Panc1 (cell line): Measurements from ENCODE around the gene RABGAP1L.
"Not testable (repeated sequence)": the region's sequence is repeated elsewhere in the genome, so short reads cannot be mapped to it uniquely, and the experiment has no call there.

Source experiments
- POLR2AphosphoS5 ChIP-seq: IDR thresholded peaks from 2 replicates; pipeline ENCODE4 v1.6.1; 2012; ENCODE audit warnings: mild to moderate bottlenecking, low read depth, low read length, moderate library complexity
- REST ChIP-seq, 2 experiments: IDR thresholded peaks; 2 replicates each; pipeline ENCODE4 v1.6.1; 2011 to 2012; ENCODE audit warnings: low read depth in 2 of 2, control low read depth in 1 of 2, low read length in 1 of 2, mild to moderate bottlenecking in 1 of 2, moderate library complexity in 1 of 2; ENCODE audit not compliant: insufficient read depth in 1 of 2
- SIN3A ChIP-seq: IDR thresholded peaks from 2 replicates; pipeline ENCODE4 v1.6.1; 2012; ENCODE audit warnings: low read depth, mild to moderate bottlenecking, low read length, moderate library complexity, borderline replicate concordance; ENCODE audit not compliant: insufficient read depth
- TCF7L2 ChIP-seq: IDR thresholded peaks from 2 replicates; pipeline ENCODE4 v1.6.1; 2011; ENCODE audit warnings: mild to moderate bottlenecking, low read depth, low read length, inconsistent platforms
- TF ChIP-seq, protein P1 (sequence below): fragments of 450-650 bp; IDR thresholded peaks from 2 replicates; pipeline ENCODE4 v1.5.1; 2017; ENCODE audit warnings: mild to moderate bottlenecking

DNA sequence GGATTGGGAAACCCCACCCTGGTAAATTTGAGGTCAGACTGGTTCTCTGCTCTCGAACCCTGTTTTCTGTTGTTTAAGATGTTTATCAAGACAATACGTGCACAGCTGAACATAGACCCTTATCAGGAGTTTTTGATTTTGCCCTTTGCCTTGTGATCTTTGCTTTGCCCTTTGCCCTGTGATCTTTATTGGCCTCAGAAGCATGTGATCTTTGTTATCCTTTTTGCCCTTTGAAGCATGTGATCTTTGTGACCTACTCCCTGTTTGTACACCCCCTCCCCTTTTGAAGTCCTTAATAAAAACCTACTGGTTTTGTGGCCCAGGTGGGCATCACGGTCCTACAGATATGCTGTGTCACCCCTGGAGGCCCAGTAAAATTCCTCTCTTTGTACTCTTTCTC is 250.5 kb downstream of the RABGAP1L start:
- TF ChIP-seq, protein P1, sequence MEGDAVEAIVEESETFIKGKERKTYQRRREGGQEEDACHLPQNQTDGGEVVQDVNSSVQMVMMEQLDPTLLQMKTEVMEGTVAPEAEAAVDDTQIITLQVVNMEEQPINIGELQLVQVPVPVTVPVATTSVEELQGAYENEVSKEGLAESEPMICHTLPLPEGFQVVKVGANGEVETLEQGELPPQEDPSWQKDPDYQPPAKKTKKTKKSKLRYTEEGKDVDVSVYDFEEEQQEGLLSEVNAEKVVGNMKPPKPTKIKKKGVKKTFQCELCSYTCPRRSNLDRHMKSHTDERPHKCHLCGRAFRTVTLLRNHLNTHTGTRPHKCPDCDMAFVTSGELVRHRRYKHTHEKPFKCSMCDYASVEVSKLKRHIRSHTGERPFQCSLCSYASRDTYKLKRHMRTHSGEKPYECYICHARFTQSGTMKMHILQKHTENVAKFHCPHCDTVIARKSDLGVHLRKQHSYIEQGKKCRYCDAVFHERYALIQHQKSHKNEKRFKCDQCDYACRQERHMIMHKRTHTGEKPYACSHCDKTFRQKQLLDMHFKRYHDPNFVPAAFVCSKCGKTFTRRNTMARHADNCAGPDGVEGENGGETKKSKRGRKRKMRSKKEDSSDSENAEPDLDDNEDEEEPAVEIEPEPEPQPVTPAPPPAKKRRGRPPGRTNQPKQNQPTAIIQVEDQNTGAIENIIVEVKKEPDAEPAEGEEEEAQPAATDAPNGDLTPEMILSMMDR, result not testable (repeated sequence)
- TF ChIP-seq POLR2AphosphoS5; TCF7L2; REST (IDR thresholded peaks at IDR 0.05; ENCODE audit: insufficient read depth in 1 of 2, low read depth in 2 of 2, low read length in 1 of 2); SIN3A: not testable (repeated sequence)
